Body of pancreas (tissue), 4 donors: ENCODE measurements around the gene GIGYF2. TPM values are rescaled to one million over a fixed set of nuclear protein-coding genes. Genes with fewer than 3 reads are reported as not detected.
A peak's percentile ranks its signal among the peaks of the same experiment; 100 is the strongest.

Experiments used
- ATAC-seq: fragments of 150-250 bp; one replicate; pipeline ENCODE4 v1.9.1; 2016
- DNase-seq, 4 donors: peaks; one replicate each; pipeline ENCODE4 v3.0.0-alpha.2; 2019
- H3K27ac ChIP-seq, 4 donors: fragments of 200-600 bp; sonication (generic); 1 replicate in 3 of 4; 2 replicates in 1 of 4; pipeline versions ENCODE4 v1.5.1 to v1.6.1; 2016 to 2019; ENCODE audit warnings: mild to moderate bottlenecking in 1 of 4, mixed read lengths in 1 of 4, moderate library complexity in 1 of 4
- H3K27me3 ChIP-seq, 2 donors: fragments of 200-600 bp; sonication (generic); one replicate each; pipeline ENCODE4 v1.6.0; 2016; ENCODE audit warnings: mild to moderate bottlenecking in 1 of 2
- H3K36me3 ChIP-seq, 2 donors: fragments of 200-600 bp; sonication (generic); replicated peaks in 1 of 2; 2 replicates each; pipeline ENCODE4 v1.5.1; 2016; ENCODE audit warnings: low read depth in 2 of 2; ENCODE audit not compliant: insufficient read depth in 1 of 2
- H3K4me1 ChIP-seq: fragments of 200-600 bp; sonication (generic); one replicate; pipeline ENCODE4 v1.6.0; 2016
- H3K4me3 ChIP-seq, 2 donors: fragments of 200-600 bp; sonication (generic); 1 replicate in 1 of 2; 2 replicates in 1 of 2; pipeline ENCODE4 v1.5.1; 2016 to 2019
- H3K9me3 ChIP-seq, 3 donors: fragments of 200-600 bp; sonication (generic); 1 replicate in 2 of 3; 2 replicates in 1 of 3; pipeline ENCODE4 v1.5.1; 2016
- POLR2A ChIP-seq, 3 donors: fragments of 450-650 bp; IDR thresholded peaks; one replicate each; pipeline ENCODE4 v1.6.1; 2016; ENCODE audit warnings: antibody characterized with exemption in 3 of 3, mild to moderate bottlenecking in 2 of 3
- WGBS, 2 donors: methylation state at CpG; one replicate each; pipeline ENCODE4 v1.1.5; 2017; 5-methylcytosine and 5-hydroxymethylcytosine counted together
- intact Hi-C: fragments of 100-400 bp; cut with DNase I; formaldehyde crosslinking; loops from one replicate; pipeline ENCODE4 v1.15.1; 2023
- total RNA-seq, 2 donors: library from RNA; depleted of rRNA; stranded (reverse); fragments of >200 nt; gene quantifications; one replicate each; pipeline ENCODE4 v1.1.0, GENCODE V29; 2016
- TF ChIP-seq, protein P1 (sequence below), 7 experiments: fragments of 450-650 bp in 4 of 7; fragments of 200-600 bp in 3 of 7; sonication (generic) in 3 of 7; IDR thresholded peaks; one replicate each; pipeline ENCODE4 v1.5.1; 2016 to 2019; ENCODE audit warnings: antibody characterized with exemption in 7 of 7

Gene GIGYF2
- total RNA-seq, 2 donors from 2014 or later: 66.2 to 107 TPM

DNA sequence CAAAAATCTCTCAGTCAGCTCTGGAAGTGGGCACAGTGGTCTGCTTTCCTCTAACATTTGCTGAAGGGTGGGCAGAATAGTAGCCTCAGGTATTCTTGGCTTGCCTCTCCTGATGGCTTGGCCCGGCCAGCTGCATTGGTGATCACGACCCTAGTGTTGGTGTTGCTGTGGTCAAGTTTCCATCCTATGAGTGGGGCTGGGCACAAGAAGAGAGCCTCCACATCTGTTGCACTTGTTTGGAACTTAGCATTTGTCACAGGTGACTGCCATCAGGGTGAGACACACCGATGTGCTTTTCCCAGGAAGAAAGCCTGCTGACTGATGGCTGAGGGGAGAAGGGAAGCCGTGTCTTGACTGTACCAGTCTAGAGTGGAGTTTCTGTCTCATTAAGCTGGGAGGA is 139.8 kb downstream of the GIGYF2 start:
- TF ChIP-seq, protein P1, sequence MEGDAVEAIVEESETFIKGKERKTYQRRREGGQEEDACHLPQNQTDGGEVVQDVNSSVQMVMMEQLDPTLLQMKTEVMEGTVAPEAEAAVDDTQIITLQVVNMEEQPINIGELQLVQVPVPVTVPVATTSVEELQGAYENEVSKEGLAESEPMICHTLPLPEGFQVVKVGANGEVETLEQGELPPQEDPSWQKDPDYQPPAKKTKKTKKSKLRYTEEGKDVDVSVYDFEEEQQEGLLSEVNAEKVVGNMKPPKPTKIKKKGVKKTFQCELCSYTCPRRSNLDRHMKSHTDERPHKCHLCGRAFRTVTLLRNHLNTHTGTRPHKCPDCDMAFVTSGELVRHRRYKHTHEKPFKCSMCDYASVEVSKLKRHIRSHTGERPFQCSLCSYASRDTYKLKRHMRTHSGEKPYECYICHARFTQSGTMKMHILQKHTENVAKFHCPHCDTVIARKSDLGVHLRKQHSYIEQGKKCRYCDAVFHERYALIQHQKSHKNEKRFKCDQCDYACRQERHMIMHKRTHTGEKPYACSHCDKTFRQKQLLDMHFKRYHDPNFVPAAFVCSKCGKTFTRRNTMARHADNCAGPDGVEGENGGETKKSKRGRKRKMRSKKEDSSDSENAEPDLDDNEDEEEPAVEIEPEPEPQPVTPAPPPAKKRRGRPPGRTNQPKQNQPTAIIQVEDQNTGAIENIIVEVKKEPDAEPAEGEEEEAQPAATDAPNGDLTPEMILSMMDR (IDR thresholded peaks at IDR 0.05): no peak
- TF ChIP-seq POLR2A (IDR thresholded peaks at IDR 0.05): no peak
- intact Hi-C loops: no loop called here
- ATAC-seq (no peak), DNase-seq (no peak)
- H3K4me3 ChIP-seq: no peak overlapping the region
- H3K27me3 ChIP-seq: no peaks in the 10 kb centered on the region
- peaks cover 9 to 16% of the 10 kb centered on the region in 2 donors for H3K36me3 ChIP-seq
- H3K27ac ChIP-seq: no peak overlapping the region
- no peaks in the 10 kb centered on the region for H3K9me3 ChIP-seq
- peaks cover 23% of the 10 kb centered on the region for H3K4me1 ChIP-seq
- 77 to 89% methylated on average over 2 to 4 of the region's 4 CpGs for WGBS, 2 donors

DNA sequence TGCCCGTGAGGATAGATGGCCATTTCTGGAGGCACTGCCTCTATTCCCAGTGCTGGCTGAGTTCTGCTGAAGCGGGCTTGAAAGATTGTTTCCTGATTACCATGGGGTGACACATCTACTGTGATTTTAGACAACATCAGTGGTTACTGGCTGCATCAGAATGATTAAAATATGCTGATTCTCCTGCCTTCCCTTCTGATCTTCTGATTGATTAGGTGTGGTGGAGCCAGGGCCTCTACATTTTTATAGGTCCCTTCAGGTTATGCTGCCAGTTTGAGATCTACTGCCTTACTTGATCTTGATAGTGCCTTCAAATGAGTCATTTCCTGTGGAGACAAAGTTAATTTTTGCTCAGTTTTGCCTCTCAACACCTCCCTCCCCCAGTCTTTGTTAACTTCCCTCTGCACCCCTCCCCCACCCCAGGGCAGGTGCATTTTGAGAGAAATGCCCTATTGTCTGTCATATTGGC is 141.3 kb downstream of the GIGYF2 start:
- Histone ChIP-seq H3K4me3 (no peak overlapping the region), H3K36me3 (peaks cover 10% of the 10 kb centered on the region in 2 donors), H3K4me1 (peaks cover 23% of the 10 kb centered on the region), H3K9me3 (no peaks in the 10 kb centered on the region), H3K27me3 (no peaks in the 10 kb centered on the region), H3K27ac (peak overlapping the region in 3 of 4 donors; percentile 18 to 34 (median 27))
- WGBS, 2 donors: 34 to 59% methylated on average over 2 of the region's 2 CpGs
- peak in 2 of 4 donors; percentile 9 to 26 for DNase-seq
- TF ChIP-seq, protein P1 (IDR thresholded peaks at IDR 0.05): no peak
- TF ChIP-seq POLR2A (IDR thresholded peaks at IDR 0.05): no peak
- intact Hi-C loops: no loop called here
- ATAC-seq: peak; percentile 68

DNA sequence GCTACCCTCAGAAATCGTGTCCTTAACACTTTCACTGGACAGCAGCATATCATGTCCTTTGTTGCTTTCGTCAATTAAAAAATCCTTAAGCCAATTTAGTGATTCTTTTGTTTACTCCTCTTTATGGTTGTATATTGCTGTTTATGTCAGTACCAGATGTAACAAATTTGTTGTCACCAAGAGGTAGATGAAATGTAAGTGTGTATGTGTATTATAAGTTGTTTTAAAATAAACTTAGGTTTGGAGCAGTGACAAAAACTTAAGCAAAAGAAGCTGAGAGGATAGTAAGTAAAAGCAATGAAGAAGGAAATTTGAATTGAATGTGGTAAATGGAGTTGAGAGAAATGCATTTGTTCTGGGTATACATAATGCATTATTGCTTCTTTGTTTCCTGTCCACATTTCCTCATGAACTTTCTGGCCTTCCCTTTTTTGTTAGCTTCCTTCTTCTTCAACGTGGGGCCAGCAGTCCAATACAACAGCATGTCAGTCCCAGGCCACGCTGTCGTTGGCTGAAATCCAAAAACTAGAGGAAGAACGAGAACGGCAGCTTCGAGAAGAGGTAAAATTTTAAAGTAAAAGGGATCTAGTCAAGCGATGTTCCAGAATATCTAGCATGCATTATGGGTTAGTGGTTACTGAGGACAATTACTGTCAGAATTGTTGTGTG is 142.4 kb downstream of the GIGYF2 start:
- DNase-seq: peak; percentile 27 to 74 (median 38)
- no peak for TF ChIP-seq POLR2A (IDR thresholded peaks at IDR 0.05)
- TF ChIP-seq, protein P1 (IDR thresholded peaks at IDR 0.05): no peak
- ATAC-seq: no peak
- H3K4me1 ChIP-seq: peaks cover 23% of the 10 kb centered on the region
- peaks cover 4 to 16% of the 10 kb centered on the region in 2 donors for H3K36me3 ChIP-seq
- intact Hi-C loops: no loop called here
- no peak overlapping the region for H3K4me3 ChIP-seq
- no peaks in the 10 kb centered on the region for H3K9me3 ChIP-seq
- peak overlapping the region in 2 of 4 donors; percentile 5 to 14 for H3K27ac ChIP-seq
- no peaks in the 10 kb centered on the region for H3K27me3 ChIP-seq
- WGBS, 2 donors: 28% methylated on average over 9 of the region's 9 CpGs

DNA sequence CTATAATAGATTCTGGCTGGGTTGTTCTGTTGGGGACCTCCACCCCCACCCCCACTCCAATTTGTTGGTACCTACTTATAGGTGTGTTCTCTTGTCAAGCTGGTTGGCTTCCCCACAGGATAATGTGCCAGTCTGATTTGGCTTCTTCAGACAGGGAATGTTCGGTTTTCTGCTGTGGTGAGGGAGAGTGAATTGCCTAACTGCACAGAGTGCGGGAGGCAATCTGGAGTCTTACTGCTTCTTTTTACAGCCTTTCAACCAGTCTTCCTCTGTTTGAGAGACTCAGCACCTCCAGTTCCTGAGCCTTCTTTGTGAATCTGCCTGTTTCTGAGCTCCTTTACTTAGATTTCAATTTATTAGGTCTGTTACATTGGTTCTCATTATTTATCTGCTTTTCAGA is 145.6 kb downstream of the GIGYF2 start:
- DNase-seq: no peak
- Histone ChIP-seq H3K36me3 (peaks cover 4 to 26% of the 10 kb centered on the region in 2 donors), H3K4me3 (no peak overlapping the region), H3K27me3 (no peaks in the 10 kb centered on the region), H3K9me3 (no peaks in the 10 kb centered on the region), H3K4me1 (peaks cover 31% of the 10 kb centered on the region), H3K27ac (no peak overlapping the region)
- 58 to 69% methylated on average over 2 of the region's 2 CpGs for WGBS, 2 donors
- ATAC-seq: no peak
- TF ChIP-seq, protein P1 (IDR thresholded peaks at IDR 0.05): no peak
- TF ChIP-seq POLR2A (IDR thresholded peaks at IDR 0.05): no peak
- intact Hi-C loops: no loop called here

DNA sequence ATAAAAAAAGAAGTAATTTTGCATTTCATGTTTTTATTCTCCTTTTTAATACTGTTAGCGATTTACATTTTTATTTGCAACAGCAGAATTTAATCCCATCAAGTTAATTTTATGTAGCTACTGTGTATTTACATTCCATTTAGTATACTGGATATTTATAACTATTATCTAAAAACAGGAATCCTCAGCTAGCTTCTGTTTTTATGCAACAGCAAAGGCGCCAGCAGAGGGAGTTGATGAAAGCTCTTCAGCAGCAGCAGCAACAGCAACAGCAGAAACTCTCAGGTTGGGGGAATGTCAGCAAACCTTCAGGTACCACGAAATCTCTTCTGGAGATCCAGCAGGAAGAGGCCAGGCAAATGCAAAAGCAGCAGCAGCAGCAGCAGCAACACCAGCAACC is 146.7 kb downstream of the GIGYF2 start:
- intact Hi-C loops: no loop called here
- ATAC-seq (no peak), DNase-seq (no peak)
- Histone ChIP-seq H3K9me3 (no peaks in the 10 kb centered on the region), H3K36me3 (peaks cover 4 to 35% of the 10 kb centered on the region in 2 donors), H3K4me3 (no peak overlapping the region), H3K27me3 (no peaks in the 10 kb centered on the region), H3K27ac (no peak overlapping the region), H3K4me1 (peaks cover 20% of the 10 kb centered on the region)
- WGBS, 2 donors: 86 to 87% methylated on average over 3 of the region's 3 CpGs
- no peak for TF ChIP-seq POLR2A (IDR thresholded peaks at IDR 0.05)
- TF ChIP-seq, protein P1 (IDR thresholded peaks at IDR 0.05): no peak
